AG08395 (cell line): ENCODE results near the gene POMT2.
"Not testable (repeated sequence)": the region's sequence is repeated elsewhere in the genome, so short reads cannot be mapped to it uniquely, and the experiment has no call there.

ENCODE experiments used
- DNase-seq: peaks from one replicate; pipeline ENCODE4 v3.0.0; 2012; ENCODE audit warnings: mixed read lengths, low spot score

The POMT2 gene, protein sequence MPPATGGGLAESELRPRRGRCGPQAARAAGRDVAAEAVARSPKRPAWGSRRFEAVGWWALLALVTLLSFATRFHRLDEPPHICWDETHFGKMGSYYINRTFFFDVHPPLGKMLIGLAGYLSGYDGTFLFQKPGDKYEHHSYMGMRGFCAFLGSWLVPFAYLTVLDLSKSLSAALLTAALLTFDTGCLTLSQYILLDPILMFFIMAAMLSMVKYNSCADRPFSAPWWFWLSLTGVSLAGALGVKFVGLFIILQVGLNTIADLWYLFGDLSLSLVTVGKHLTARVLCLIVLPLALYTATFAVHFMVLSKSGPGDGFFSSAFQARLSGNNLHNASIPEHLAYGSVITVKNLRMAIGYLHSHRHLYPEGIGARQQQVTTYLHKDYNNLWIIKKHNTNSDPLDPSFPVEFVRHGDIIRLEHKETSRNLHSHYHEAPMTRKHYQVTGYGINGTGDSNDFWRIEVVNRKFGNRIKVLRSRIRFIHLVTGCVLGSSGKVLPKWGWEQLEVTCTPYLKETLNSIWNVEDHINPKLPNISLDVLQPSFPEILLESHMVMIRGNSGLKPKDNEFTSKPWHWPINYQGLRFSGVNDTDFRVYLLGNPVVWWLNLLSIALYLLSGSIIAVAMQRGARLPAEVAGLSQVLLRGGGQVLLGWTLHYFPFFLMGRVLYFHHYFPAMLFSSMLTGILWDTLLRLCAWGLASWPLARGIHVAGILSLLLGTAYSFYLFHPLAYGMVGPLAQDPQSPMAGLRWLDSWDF

DNA sequence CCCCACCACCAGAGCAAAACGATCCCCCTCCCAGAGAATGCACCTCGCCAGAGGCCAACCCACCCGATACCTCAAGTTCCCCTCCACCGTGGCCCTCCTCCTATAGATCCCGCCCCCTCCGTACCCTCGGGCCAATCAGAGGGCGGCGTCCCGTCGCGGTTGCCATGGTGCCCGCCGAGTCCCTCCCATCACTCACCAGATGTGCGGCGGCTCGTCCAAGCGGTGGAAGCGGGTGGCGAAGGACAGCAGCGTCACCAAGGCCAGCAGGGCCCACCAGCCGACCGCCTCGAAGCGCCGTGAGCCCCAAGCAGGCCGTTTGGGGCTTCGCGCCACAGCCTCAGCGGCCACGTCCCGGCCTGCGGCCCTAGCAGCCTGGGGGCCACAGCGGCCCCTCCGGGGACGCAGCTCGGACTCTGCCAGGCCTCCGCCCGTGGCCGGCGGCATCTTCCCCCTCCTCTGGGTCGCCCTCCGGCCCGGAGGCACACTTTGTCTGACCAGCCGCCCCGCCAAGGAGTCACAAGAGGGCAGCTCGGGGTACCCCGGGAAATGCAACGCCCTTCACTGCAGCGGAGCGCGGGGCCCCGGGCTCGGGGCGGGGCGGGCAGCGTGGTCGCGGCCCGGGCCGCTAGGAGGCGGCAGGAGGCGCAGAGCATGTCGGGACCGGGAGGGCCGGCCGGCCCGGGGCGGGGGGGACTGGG is at the start of gene POMT2:
POMT2 (minus strand) TSS at position 646 of the 698 bp plus-strand sequence; CDS start at position 444, 202 bp downstream.
- DNase-seq: peak; percentile 95

DNA sequence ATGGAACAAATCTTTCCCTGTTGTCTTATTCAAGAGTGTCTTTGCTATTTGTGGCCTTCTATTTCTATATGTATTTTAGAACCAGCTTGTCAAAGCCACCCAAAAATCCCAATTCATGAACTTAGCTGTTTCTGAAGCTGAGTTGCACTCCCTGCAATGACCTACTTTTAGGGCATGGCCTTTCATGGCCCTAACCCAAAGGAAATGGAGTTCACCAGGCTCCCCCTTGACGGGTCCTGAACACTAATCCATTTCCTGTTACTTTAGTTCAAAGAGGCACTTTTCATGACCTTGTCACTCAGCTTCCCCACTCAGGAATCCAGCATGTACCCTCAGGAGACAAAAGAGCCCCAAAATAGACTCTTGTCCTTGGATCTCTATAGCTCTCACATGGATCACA is 48.6 kb upstream of the POMT2 start:
- no peak for DNase-seq

DNA sequence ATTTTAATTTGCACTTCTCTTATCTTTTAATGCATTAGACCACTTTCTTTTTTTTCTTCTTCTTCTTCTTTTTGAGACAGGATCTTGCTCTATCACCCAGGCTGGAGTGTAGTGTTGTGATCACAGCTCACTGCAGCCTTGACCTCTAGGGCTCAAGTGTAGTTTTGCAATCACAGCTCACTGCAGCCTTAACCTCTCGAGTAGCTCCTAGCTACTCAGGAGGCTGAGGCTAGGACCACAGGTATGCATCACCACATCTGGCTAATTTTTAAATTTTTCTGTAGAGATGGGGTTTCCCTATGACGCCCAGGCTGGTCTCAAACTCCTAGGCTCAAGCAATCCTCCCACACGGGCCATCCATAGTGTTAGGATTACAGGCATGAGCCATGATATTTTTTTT is 43.5 kb upstream of the POMT2 start:
- DNase-seq: no peak

DNA sequence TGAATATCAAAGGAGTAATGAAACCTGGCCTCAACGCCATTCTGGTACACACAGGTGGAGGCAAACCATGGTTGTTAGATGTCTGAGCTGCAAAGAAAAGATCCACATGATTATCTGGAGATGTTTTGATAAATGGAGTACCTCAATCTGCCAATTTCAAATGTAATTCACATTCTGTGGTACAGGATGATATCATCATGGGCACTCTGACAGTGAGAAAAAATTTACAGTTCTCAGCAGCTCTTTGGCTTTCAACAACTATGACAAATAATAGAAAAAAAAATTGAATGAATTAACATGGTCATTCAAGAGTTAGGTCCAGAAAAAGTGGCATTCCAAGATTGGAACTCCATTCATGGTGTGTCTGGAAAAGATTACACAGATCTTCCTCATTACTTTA is 38.9 kb upstream of the POMT2 start:
- no peak for DNase-seq

DNA sequence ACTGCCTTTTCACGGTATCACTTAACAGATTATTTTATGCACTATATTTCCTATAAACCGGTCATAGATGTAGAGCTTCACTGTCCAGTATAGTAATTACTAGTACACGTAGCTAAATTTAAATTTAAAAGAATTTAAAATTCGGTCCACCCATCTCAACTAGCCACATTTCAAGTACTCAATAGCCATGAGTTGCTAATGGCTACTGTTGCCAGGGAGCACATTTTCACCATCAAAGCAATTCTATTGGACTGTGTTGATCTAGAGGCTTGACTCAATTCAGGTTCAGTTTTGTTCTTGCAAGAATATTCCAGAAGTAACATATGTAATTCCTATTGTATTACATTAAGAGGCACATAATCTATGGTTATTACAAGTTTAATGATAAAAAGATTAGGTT is 36.2 kb upstream of the POMT2 start:
- DNase-seq: no peak

DNA sequence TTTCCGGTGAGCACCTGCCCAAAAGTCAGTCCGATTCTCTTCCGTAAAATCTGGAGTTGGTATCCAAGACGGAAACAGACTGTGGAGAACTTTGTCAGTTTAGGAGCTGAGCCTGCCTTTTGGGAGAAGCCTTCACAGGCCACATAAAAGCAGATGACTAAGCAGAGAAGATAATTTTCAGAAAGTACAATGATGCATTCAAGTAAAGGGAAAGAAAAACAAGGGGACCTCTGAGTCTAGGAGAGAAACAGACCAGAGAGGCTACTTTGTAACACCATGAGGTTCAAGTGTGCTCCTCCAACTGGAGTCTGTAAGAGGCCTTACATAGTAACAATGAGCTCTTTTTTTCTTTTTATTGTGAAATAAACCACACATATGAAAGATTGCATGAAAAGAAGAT is 35.1 kb upstream of the POMT2 start:
- no peak for DNase-seq

DNA sequence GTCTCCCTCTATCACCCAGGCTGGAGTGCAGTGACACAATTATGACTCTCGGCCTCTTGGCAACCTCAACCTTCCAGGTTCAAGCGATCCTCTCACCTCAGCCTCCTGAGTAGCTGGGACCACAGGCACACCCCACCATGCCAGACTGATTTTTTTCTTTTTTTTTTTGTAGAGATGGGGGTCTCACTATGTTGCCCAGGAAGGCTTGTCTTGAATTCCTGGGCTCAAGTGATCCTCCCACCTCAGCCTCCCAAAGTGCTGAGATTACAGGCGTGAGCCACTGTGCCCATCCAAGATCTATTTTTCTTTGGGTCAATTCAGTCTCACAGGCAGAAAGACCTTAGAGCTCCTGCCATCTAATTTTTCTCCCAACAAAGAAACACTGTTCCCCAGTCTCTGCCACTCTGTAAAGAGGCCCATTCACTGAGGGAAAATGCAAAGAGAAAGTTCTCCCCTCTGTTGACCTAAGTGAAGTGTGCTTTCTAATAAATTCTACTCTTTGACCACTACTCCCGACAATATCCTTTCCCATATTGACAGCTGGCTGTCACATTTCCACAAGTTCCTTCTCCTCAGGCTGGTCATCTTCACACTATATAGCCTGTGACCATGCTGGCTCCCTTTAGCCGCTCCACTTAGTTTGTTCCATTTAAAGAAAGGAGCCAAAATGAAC is 32.9 kb upstream of the POMT2 start:
- no peak for DNase-seq

DNA sequence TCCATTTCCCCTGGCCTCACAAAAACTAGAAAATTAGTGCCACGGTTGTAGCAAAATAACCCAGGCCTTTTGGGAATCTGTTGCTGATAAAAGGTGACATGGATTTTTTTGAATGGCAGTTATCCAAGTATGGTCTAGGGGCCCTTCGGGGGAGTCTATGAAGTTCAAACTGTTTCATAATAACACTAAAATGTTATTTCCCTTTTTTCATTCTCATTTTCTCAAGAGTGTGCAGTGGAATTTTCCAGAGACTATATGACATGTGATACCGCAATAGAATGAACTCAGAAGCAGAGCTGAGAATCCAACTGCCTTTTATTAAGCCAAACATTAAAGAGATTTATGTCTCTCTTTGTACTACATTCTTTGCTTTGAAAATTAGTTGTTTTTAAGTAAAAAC is 27.1 kb upstream of the POMT2 start:
- DNase-seq: no peak

DNA sequence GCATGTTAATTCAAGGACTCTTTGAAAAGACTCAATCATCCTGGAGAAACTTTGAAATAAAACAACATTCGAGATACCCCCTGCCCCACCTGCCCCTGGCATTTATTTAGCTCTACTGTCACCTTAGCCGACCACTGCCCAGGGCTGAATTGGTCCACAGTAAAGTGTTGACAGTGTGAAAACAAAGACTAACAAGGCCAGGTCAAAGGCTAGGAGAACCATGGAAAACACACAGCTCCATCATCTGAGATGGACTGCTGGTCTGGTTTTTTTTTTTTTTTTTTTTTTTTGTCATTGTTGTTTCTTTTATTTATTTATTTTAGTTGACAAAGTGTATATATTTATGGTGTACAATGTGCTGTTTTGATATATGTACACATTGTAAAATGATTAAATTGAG is 25.8 kb upstream of the POMT2 start:
- DNase-seq: no peak

DNA sequence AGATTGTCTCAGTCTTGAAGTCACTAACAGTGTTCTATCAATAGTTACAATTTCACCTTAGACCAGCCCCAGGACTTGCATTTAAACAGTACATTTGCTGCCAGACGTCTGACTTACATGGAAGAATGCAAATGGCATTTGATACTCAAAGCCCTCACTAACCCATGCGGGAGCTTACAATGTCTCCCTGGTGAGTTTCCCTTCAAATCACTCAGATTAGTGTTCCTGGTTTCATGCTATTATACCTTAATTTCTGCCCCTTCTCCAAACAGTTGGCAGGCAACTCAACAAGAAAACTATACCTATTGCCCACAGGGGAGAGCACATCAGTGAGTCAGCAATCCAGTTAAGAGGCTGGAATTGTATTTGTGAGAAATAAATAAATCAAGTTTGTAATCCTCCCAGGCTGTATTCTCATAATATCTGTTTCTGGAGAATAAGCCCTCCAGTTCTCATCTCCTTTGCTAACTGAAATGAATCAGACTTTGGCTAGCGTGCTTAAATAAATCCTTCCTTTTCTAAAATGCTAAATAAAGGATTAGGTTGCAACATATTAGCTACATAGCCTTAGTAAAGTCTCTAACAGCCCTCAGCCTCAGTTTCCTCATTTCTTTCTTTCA is 23.8 kb upstream of the POMT2 start:
- no peak for DNase-seq

DNA sequence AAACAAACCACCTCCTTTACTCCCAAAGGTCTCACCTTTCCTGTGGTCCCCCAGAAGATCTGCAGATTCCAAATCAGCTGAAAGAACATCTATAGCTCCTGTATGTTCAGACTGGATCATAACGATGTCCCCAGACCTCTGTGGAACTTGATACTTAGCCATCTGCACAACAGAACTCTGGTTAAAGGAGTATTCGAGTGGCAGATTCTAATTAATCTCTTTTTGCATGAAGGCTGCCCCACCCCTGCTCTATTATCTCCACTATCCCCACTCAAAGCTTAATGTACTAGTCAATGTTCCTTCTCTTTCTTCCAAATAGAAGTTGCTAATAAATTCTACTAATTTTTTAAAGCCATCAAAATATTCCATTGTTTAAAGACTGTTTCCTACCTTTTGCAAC is 23.0 kb upstream of the POMT2 start:
- DNase-seq: no peak

DNA sequence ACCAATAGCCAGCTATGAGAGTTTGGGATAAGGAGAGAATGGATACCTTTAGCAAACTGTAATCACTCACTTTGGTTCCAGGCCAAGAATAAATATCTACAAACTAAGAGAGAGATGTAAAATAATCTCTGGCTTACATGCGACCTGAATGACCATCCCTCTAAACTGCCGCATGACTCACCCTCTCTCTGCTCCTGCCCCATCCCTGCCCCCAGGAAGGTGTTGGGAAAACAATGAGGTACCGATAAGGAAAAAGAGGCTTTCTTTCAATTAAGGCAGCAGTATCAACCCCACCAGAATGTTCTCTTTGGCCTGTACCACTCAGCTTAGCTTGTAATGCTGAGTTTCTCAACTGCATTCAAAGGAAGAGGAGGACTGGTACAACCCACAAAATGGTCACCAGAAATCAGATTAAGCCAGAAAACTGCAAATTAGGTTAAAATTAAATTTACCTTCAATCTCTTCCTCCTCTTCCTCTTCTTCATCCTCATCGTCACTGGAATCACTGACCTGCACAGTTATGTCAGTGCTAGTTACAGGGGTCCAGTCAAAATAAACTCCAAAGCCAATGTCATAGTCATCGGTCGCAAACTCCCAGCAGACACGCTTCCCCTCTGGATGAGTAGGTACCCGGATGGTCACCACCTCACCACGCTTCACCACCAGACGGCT is 22.2 kb upstream of the POMT2 start:
- DNase-seq: no peak

DNA sequence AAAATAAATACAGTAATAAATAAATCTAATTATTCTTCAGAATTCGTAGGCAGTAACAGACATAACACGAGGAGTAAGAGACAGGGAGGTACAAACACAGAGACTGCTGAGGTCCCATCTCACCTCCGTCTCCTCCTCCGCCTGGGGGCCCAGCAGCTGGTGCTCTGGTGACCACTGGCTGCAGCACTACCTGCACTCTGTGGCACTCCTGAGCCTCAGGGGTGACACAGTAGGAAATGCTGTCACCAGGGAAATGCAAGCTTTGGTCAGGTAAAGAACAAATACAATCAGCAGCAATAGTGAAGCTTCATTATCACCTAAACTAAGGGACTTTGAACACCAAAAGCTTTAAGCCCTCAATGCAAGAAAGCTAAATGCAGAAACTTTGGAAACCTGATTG is 19.7 kb upstream of the POMT2 start:
- no peak for DNase-seq

DNA sequence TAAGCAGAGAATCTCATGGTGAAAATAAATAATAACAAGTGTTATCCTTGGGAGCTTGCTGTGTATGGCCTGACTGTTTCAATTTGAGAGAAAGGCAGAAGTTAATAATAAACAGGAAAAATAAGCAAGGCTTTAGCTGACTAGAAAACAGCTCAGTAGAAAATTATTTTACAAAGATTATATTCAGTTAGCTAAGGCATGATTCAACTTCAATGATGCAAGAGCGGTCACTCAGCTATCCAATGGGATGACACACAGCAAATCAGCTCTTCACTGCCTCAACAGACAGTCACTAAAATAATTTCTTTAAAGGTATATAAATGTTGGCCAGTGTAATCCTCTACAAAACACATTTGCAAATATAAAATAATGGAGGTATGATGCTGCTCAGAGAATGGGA is 18.7 kb upstream of the POMT2 start:
- DNase-seq: peak; percentile 71

DNA sequence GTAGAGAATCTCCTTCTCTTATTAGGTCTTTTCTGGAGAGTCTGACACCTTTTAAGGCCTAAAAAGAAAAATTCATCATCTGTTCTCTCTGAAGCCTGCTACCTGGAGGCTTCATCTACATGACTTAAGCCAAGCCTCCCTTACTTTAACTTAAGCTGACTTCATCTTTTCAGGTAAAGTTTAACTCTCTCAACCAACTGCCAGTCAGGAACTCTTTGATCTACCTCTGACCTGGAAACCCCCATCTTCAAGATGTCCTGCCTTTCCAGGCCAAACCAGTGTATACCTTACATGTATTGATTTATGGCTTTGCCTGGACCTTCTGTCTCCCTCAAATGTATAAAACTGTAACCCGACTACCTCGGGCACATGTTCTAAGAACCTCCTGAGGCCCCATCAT is 17.6 kb upstream of the POMT2 start:
- DNase-seq: no peak

DNA sequence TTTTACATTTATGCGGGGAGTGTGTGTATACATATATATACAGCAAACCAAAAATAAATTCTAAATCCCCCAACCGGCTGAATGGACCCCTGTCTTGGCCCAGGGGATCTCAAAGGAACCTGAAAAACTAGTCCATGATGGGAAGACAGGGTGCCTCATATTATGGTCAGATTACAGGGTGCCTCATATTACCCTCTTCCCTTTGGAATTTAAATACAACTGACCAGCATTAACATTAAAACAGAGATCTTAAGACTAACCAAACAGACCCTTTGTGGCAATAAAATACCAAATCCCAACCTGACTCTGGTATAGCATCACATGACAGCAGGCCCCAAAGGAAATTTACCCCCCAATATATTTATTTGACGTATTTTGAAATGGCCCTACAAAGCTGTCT is 17.2 kb upstream of the POMT2 start:
- DNase-seq: no peak

DNA sequence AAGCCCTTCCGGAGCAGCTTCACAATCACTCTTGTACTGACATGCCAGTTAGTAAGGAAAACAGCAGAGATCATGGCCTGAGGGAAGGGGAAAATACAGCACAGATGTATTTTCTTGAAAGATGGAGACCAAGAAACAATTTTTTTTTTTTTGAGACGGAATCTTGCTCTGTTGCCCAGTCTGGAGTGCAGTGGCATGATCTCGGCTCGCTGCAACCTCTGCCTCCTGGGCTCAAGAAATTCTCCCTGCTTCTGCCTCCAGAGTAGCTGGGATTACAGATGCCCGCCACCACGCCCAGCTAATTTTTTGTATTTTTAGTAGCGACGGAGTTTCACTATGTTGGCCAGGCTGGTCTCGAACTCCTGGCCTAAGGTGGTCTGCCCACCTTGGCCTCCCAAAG is 16.6 kb upstream of the POMT2 start:
- not testable (repeated sequence) for DNase-seq

DNA sequence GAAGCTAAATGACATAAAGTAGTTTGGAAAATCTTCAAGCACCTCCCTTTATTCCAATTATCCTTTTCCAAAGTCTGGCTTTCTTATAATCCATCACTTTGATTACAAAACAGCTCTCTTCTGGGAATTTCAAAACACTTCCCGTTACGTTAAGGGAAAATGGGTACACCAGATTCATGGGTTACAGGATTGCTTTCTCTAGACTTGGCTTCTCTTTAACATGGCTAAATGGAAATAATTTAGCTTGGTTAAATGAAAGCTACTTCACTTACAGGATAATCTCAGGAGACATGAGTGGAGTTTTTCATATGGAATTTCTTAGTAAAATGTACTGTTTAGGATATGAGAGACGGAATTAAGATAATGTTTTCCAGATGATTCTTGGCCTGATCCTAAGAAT is 14.9 kb upstream of the POMT2 start:
- DNase-seq: no peak

DNA sequence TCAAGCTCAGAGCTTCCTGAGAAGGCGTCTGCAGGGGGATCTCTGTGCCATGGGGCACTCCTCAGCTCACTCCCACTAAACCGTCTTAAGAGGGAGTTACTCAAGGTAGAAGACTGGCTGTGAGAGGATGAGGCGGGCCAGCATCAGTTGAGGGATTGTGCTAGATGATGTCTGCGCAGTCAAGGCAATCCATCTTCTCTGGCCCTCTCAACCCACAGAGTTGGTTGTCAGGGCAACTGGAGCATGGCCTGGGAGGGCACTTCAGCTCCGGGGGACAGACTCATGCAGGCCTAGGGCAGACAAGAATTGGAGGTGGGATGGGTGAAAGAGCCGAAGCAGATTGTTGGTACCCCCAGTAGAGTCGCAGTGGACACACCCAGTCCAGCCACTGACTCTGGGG is 9.2 kb upstream of the POMT2 start:
- no peak for DNase-seq

DNA sequence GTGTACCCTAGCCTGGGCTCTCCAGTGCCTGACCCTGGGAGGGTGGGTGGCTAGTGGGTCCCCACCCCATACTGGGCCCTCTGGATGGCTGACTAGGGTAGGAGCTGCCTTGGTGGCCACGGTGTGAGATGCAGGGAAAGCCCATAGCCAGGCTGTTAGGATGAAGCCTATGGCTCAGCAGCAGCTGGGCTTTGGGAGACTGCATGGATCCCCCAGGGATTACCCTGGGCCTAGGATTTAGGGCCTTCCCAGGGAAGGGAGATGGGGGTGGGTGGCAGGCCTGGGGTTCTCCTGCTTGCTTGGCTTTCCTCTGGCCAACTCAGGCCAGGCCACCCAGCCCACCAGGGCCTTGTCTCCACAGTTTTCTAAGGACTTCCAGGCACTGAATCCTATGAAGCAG is 6.4 kb upstream of the POMT2 start:
- no peak for DNase-seq

DNA sequence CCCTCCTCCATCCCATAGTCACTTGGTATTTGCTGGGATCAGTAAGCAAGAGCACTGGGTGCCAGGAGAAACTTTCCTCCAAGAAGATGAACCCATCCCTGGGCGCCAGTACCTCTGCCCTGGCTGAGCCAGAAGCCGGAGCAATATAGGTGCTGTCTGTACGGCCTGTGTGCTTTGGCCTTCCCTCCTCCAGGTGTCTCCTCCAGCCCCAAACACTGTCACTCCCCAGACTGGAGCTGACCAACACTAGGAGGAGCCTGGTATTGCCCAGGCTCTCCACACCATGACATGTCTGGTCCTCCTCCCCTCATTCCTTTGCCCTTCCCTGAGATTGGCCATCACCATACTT is 5.0 kb upstream of the POMT2 start:
- DNase-seq: no peak
